ENCODE data around the gene PRR35.

DNA sequence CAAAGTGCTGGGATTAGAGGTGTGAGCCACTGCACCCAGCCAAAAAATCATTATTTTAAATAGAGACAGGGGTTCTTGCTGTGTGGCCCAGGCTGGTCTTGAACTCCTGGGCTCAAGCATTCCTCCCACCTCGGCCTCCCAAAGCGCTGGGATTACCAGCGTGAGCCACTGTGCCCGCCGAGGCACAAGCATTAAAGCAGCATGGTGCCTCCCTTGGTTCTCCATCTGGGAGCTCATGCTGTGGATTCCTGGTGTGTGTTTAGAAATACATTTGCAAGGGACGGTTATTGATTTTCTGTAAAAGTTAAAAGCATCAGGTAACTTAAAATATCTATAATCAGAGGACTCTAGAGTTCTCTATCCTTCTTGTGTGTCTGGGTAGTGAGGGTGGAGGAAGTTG is 47.4 kb upstream of the PRR35 start:
- TF ChIP-seq, protein P1, sequence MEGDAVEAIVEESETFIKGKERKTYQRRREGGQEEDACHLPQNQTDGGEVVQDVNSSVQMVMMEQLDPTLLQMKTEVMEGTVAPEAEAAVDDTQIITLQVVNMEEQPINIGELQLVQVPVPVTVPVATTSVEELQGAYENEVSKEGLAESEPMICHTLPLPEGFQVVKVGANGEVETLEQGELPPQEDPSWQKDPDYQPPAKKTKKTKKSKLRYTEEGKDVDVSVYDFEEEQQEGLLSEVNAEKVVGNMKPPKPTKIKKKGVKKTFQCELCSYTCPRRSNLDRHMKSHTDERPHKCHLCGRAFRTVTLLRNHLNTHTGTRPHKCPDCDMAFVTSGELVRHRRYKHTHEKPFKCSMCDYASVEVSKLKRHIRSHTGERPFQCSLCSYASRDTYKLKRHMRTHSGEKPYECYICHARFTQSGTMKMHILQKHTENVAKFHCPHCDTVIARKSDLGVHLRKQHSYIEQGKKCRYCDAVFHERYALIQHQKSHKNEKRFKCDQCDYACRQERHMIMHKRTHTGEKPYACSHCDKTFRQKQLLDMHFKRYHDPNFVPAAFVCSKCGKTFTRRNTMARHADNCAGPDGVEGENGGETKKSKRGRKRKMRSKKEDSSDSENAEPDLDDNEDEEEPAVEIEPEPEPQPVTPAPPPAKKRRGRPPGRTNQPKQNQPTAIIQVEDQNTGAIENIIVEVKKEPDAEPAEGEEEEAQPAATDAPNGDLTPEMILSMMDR (conservative IDR thresholded peaks at IDR 0.05; ENCODE audit: low read depth, low read length), result no peak
- no peak for TF ChIP-seq EZH2phosphoT487 (IDR thresholded peaks at IDR 0.05; ENCODE audit: borderline replicate concordance, low read length)
- TF ChIP-seq EZH2 (IDR thresholded peaks at IDR 0.05; ENCODE audit: low read length, unreplicated experiment), result no peak
